GM23338 (cell line): ENCODE results near the gene DMD. TPM values are rescaled to one million over a fixed set of nuclear protein-coding genes. Genes with fewer than 3 reads are reported as not detected.

ENCODE experiments used
- ATAC-seq: fragments of 200-7000 bp; cut with Tn5 transposase; 3 replicates; pipeline ENCODE4 v1.9.1; 2020
- DNase-seq: peaks from one replicate; pipeline ENCODE4 v3.0.0-alpha.2; 2015; ENCODE audit warnings: low spot score
- H2AFZ ChIP-seq: fragments of 200-600 bp; sonication (generic); 2 replicates; pipeline ENCODE4 v1.8.0; 2016; ENCODE audit warnings: antibody characterized with exemption, mild to moderate bottlenecking, moderate library complexity
- H3F3A ChIP-seq: fragments of 200-600 bp; sonication (generic); replicated peaks from 2 replicates; pipeline ENCODE4 v1.8.0; 2017; ENCODE audit warnings: antibody characterized with exemption, mixed run types, low read depth
- H3K27ac ChIP-seq: fragments of 200-600 bp; sonication (generic); 2 replicates; pipeline ENCODE4 v1.6.1; 2016; ENCODE audit warnings: low read depth
- H3K27me3 ChIP-seq: fragments of 200-600 bp; sonication (generic); 2 replicates; pipeline ENCODE4 v1.8.0; 2016; ENCODE audit warnings: mild to moderate bottlenecking, mixed run types, moderate library complexity; ENCODE audit not compliant: insufficient read depth
- H3K36me3 ChIP-seq: fragments of 200-600 bp; sonication (generic); 2 replicates; pipeline ENCODE4 v1.8.0; 2016; ENCODE audit warnings: mild to moderate bottlenecking; ENCODE audit not compliant: insufficient read depth
- H3K4me1 ChIP-seq: fragments of 200-600 bp; sonication (generic); 2 replicates; pipeline ENCODE4 v1.8.0; 2016; ENCODE audit warnings: mild to moderate bottlenecking, moderate library complexity; ENCODE audit not compliant: insufficient read depth
- H3K4me2 ChIP-seq: fragments of 200-600 bp; sonication (generic); 2 replicates; pipeline ENCODE4 v1.7.1; 2017; ENCODE audit warnings: mixed run types
- H3K4me3 ChIP-seq: fragments of 200-600 bp; sonication (generic); 2 replicates; pipeline ENCODE4 v1.6.1; 2016; ENCODE audit warnings: mixed run types
- H3K79me2 ChIP-seq: fragments of 200-600 bp; sonication (generic); replicated peaks from 2 replicates; pipeline ENCODE4 v1.8.0; 2017; ENCODE audit warnings: mild to moderate bottlenecking; ENCODE audit not compliant: insufficient read depth
- H3K9me2 ChIP-seq: fragments of 200-600 bp; sonication (generic); 2 replicates; pipeline ENCODE4 v1.8.0; 2017; ENCODE audit not compliant: insufficient read depth
- H4K20me1 ChIP-seq: fragments of 200-600 bp; sonication (generic); replicated peaks from 2 replicates; pipeline ENCODE4 v1.8.0; 2017; ENCODE audit warnings: mild to moderate bottlenecking; ENCODE audit not compliant: insufficient read depth
- H3K27ac Mint-ChIP-seq: 2 replicates; pipeline ENCODE4 v1.8.0; 2020; ENCODE audit warnings: inconsistent platforms, mild to moderate bottlenecking, moderate library complexity, mixed read lengths
- H3K27me3 Mint-ChIP-seq: 3 replicates; pipeline ENCODE4 v1.8.0; 2022; ENCODE audit warnings: low read depth, mild to moderate bottlenecking, moderate library complexity, mixed read lengths, inconsistent platforms; ENCODE audit not compliant: insufficient read depth, poor library complexity
- H3K36me3 Mint-ChIP-seq: 3 replicates; pipeline ENCODE4 v1.8.0; 2021; ENCODE audit warnings: low read depth, mild to moderate bottlenecking, inconsistent platforms, moderate library complexity, mixed read lengths
- H3K4me1 Mint-ChIP-seq: 3 replicates; pipeline ENCODE4 v1.8.0; 2020; ENCODE audit warnings: mild to moderate bottlenecking, inconsistent platforms, mixed read lengths
- H3K4me3 Mint-ChIP-seq: 3 replicates; pipeline ENCODE4 v1.8.0; 2021; ENCODE audit warnings: moderate library complexity, mild to moderate bottlenecking, inconsistent platforms, mixed read lengths
- H3K9me3 Mint-ChIP-seq: 3 replicates; pipeline ENCODE4 v1.8.0; 2020; ENCODE audit warnings: moderate library complexity, mild to moderate bottlenecking, inconsistent platforms, mixed read lengths
- CTCF ChIP-seq, 2 experiments: fragments of 200-600 bp in 1 of 2; sonication (generic) in 1 of 2; conservative IDR thresholded peaks; 2 replicates each; pipeline versions ENCODE4 v1.5.1 to v1.6.1; 2016 to 2017; ENCODE audit warnings: antibody characterized with exemption in 2 of 2, low read depth in 2 of 2, mild to moderate bottlenecking in 2 of 2, moderate library complexity in 1 of 2
- EZH2 ChIP-seq: fragments of 200-600 bp; sonication (generic); IDR thresholded peaks from one replicate; pipeline ENCODE4 v1.8.0; 2017; ENCODE audit warnings: antibody characterized with exemption, mild to moderate bottlenecking, low read depth; ENCODE audit not compliant: unreplicated experiment
- JUNB ChIP-seq: IDR thresholded peaks from one replicate; pipeline ENCODE4 v1.6.1; 2016; ENCODE audit warnings: antibody characterized with exemption; ENCODE audit not compliant: unreplicated experiment
- NANOG ChIP-seq: IDR thresholded peaks from 2 replicates; pipeline ENCODE4 v1.6.1; 2016; ENCODE audit warnings: antibody characterized with exemption, borderline replicate concordance
- ZNF114 ChIP-seq: fragments of 250-450 bp; sonication (Bioruptor Pico); IDR thresholded peaks from 2 replicates; pipeline ENCODE4 v1.5.0; 2020; ENCODE audit warnings: mild to moderate bottlenecking, moderate library complexity
- ZNF462 ChIP-seq: fragments of 250-450 bp; sonication (Bioruptor Pico); IDR thresholded peaks from 2 replicates; pipeline ENCODE4 v1.5.0; 2020; ENCODE audit warnings: mild to moderate bottlenecking, moderate library complexity
- polyA plus RNA-seq: library from polyadenylated mRNA; unstranded; fragments of >200 nt; fragmentation: Nextera tagmentation; extraction: Ambion mirVana; gene quantifications from 2 replicates; pipeline ENCODE4 v1.2.1, GENCODE V29; 2016
- total RNA-seq: library from RNA; depleted of rRNA; stranded (reverse); fragments of >200 nt; shearing (Covaris generic); gene quantifications from 2 replicates; pipeline ENCODE4 v1.2.3, GENCODE V29; 2014

Gene DMD
- total and polyA plus RNA-seq, 2 experiments from 2014 or later = 4.5 to 7.6 TPM

GRCh38 chrX:32408389-32408788 is 803.0 kb downstream of the DMD start:
- Histone ChIP-seq H3K4me3 (no peak overlapping the region), H3K4me2 (no peak overlapping the region), H3K27me3 (no peaks in the 10 kb centered on the region), H3K79me2 (no peaks in the 10 kb centered on the region), H3K36me3 (no peaks in the 10 kb centered on the region), H4K20me1 (no peaks in the 10 kb centered on the region), H2AFZ (no peak overlapping the region), H3F3A (no peaks in the 10 kb centered on the region), H3K27ac (no peak overlapping the region), H3K9me2 (no peaks in the 10 kb centered on the region), H3K4me1 (no peaks in the 10 kb centered on the region)
- Mint-ChIP-seq H3K36me3 (no peaks in the 10 kb centered on the region), H3K4me3 (no peak overlapping the region), H3K27me3 (no peaks in the 10 kb centered on the region), H3K27ac (no peak overlapping the region), H3K9me3 (no peaks in the 10 kb centered on the region), H3K4me1 (no peaks in the 10 kb centered on the region)
- TF ChIP-seq EZH2 (no peak), JUNB (no peak), ZNF462 (CRISPR knock-in tag) (no peak), CTCF (conservative IDR thresholded peaks at IDR 0.05; ENCODE audit: low read depth in 2 of 2) (peak; percentile 50 to 54), ZNF114 (CRISPR knock-in tag) (no peak), NANOG (no peak)
- no peak for ATAC-seq
- DNase-seq = peak; percentile 24
